ENCODE measurements around the gene SORL1. TPM values are rescaled to one million over a fixed set of nuclear protein-coding genes. Genes with fewer than 3 reads are reported as not detected.

SORL1 gene
- total RNA-seq, 2 experiments from 2014 or later = 115 to 116 TPM

GRCh38 chr11:121575250-121575962 lies 123.3 kb downstream of the SORL1 start:
- no peak for DNase-seq
- Mint-ChIP-seq H3K9me3 (peaks cover 4% of the 10 kb centered on the region), H3K4me1 (no peaks in the 10 kb centered on the region), H3K27me3 (no peaks in the 10 kb centered on the region), H3K36me3 (ENCODE audit: low read depth) (peaks cover 88% of the 10 kb centered on the region), H3K4me3 (no peak overlapping the region), H3K27ac (no peak overlapping the region)
- ChIA-PET POLR2A (interaction anchor here (1.6 kb wide), 1 partner anchor 125 kb away, joined by 4 read pairs; no protein-coding TSS in a partner anchor), CTCF (interaction anchor here (2.1 kb wide), 1 partner anchor 80 kb away, joined by 6 read pairs; no protein-coding TSS in a partner anchor)

DNA sequence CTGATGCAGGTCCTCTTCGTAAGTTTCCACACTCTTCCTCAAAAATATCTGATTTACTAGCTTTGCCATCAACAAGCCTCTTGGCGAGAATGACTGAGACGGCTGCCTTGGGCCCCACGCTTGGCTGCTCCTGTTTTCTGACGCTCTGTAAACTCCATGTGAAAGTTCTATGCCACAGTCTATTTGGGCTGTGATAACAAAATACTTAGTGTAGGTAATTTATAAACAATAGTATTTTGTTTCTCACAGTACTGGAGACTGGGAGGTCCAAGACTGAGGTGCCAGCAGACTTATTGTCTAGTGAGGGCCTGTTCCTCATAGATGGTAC lies 123.8 kb downstream of the SORL1 start:
- ChIA-PET CTCF (interaction anchor here (0.8 to 2.1 kb wide), 2 partner anchors 16 to 79 kb away, joined by 3 to 6 read pairs; no protein-coding TSS in a partner anchor), POLR2A (interaction anchor here (1.6 kb wide), 1 partner anchor 125 kb away, joined by 4 read pairs; no protein-coding TSS in a partner anchor)
- Mint-ChIP-seq H3K27me3 (no peaks in the 10 kb centered on the region), H3K27ac (no peak overlapping the region), H3K4me1 (no peaks in the 10 kb centered on the region), H3K36me3 (ENCODE audit: low read depth) (peaks cover 88% of the 10 kb centered on the region), H3K9me3 (peaks cover 4% of the 10 kb centered on the region), H3K4me3 (no peak overlapping the region)
- no peak for DNase-seq

- CTCF ChIA-PET = interaction anchor here (0.8 to 2.1 kb wide), 3 partner anchors 15 to 257 kb away, joined by 3 to 6 read pairs (median 3); no protein-coding TSS in a partner anchor
- Mint-ChIP-seq H3K9me3 (peaks cover 4% of the 10 kb centered on the region), H3K27ac (no peak overlapping the region), H3K4me3 (no peak overlapping the region), H3K27me3 (no peaks in the 10 kb centered on the region), H3K36me3 (ENCODE audit: low read depth) (peaks cover 90% of the 10 kb centered on the region), H3K4me1 (peaks cover 5% of the 10 kb centered on the region)
- POLR2A ChIA-PET = interaction anchor here (0.9 to 1.6 kb wide), 2 partner anchors 12 to 126 kb away, joined by 3 to 4 read pairs; no protein-coding TSS in a partner anchor
- DNase-seq = no peak
Observed at GRCh38 chr11:121576531-121576930, 124.4 kb downstream of the SORL1 start.

DNA sequence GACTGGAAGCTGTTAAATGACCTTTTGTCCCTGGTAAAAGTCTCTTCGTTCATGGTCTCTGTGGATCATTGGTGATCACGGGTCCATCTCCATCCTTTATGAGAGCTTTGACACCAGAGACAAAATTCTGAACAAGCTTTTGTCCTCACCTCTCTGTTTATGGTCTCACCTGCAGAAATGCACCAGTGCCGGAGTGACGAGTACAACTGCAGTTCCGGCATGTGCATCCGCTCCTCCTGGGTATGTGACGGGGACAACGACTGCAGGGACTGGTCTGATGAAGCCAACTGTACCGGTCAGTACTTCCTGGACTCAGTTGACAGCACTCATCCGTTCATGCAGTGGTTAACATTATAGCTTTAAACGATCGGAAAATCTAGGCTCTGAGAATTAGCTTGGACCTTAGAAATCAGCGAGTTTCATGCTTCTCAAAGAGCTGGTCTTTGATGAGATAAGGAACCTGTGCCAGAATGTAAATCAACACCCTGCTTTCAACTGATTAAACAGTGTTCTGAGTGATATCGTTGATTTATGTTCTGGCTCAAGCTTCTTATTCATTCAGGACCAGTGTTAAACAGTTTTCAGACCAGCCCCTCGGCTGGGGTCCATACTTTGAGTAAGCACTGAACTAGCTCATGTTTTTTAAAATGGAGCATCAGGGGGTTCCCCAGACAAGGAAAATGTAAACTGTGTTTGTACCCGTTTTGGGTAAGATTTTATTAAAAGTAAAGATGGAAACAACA lies 125.2 kb downstream of the SORL1 start:
- peaks cover 91% of the 10 kb centered on the region for H3K36me3 Mint-ChIP-seq (ENCODE audit: low read depth)
- peaks cover 13% of the 10 kb centered on the region for H3K4me1 Mint-ChIP-seq
- H3K9me3 Mint-ChIP-seq = peaks cover 4% of the 10 kb centered on the region
- H3K4me3 Mint-ChIP-seq = no peak overlapping the region
- H3K27me3 Mint-ChIP-seq = no peaks in the 10 kb centered on the region
- no peak overlapping the region for H3K27ac Mint-ChIP-seq
- DNase-seq = no peak
- ChIA-PET CTCF (interaction anchor here (1.0 to 2.1 kb wide), 2 partner anchors 78 to 257 kb away, joined by 3 to 6 read pairs; no protein-coding TSS in a partner anchor), POLR2A (interaction anchor here (0.9 kb wide), 1 partner anchor 11 kb away, joined by 3 read pairs; no protein-coding TSS in a partner anchor)

DNA sequence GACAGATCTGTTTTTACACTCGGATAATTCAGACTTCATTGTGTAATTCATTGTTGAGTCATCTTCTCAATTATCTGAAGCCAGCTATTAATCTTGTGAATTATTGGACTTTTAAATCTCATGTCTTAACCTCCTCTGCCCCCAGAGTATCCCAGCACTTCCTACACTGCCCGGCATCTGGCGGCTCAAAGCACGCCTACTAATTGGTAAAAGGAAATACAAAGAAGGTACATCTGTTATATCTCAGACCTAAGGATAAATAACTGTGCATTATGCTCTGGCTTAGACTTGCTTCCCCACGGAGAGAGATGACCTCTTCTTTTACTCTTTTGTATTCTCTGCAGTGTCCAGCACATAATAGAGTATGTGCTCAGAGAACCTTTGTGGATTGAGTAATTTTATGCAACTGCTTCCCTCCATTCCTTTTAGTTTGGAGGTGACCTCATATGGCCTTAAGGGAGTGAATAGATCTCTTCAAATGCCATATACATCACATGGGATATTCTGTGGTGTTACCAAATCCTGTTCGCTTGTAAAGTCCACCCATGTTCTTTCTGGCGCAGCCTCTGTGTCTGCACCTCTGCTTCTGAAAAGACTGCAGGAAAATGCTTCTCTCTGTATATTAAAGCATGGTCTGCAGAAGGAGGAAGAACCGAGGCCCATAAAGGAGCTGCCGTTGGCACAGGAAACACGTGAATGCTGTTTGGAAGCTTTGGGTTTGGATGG lies 126.3 kb downstream of the SORL1 start:
- H3K27ac Mint-ChIP-seq = no peak overlapping the region
- DNase-seq = no peak
- H3K9me3 Mint-ChIP-seq = peaks cover 4% of the 10 kb centered on the region
- H3K4me3 Mint-ChIP-seq = no peak overlapping the region
- ChIA-PET POLR2A (no interaction called here), CTCF (no interaction called here)
- peaks cover 97% of the 10 kb centered on the region for H3K36me3 Mint-ChIP-seq (ENCODE audit: low read depth)
- H3K4me1 Mint-ChIP-seq = peaks cover 24% of the 10 kb centered on the region
- no peaks in the 10 kb centered on the region for H3K27me3 Mint-ChIP-seq

DNA sequence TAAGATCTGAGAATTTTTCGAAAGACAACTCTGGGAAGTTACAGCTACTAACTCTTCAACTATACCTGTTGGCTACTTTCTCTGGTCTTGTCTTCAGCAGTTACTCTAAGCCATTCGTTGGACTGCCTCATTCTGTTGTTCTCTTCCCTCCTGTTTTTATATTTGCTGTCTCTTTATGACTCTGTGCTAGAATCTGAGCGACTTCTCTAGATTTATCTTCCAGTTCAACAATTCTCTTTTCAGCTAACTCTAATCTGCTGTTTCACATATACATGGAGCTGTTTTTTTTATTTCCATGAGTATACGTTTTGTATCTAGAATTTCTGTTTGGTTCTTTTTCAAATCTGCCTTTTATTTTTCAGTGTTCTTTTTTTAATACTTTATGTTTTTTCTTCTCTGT lies 128.0 kb downstream of the SORL1 start:
- Mint-ChIP-seq H3K4me3 (no peak overlapping the region), H3K4me1 (peaks cover 37% of the 10 kb centered on the region), H3K27me3 (no peaks in the 10 kb centered on the region), H3K9me3 (peaks cover 4% of the 10 kb centered on the region), H3K27ac (no peak overlapping the region), H3K36me3 (ENCODE audit: low read depth) (peaks cover 92% of the 10 kb centered on the region)
- no peak for DNase-seq
- ChIA-PET CTCF (interaction anchor here (0.7 kb wide), 3 partner anchors 9 to 283 kb away, joined by 3 to 5 read pairs (median 3); no protein-coding TSS in a partner anchor), POLR2A (interaction anchor here (2.9 kb wide), 1 partner anchor 129 kb away, joined by 11 read pairs; no protein-coding TSS in a partner anchor)

DNA sequence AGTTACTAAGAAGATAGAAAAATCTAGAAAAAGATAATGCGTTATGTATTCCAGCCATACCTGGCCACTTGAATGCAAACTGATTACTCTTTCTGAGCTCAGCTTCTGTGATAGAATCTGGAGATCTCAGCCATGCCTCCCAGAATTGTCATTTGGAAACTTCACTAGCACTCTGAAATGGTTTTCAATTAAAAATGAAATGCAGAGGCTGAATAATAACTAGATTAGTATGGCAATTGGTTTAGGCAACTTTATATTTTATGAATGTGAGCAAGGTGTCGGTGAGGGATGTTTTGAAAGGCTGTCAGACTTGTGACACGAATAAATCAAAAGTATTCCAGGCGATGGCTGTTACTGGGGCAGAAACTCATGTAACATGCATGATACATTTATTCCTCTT lies 129.5 kb downstream of the SORL1 start:
- H3K4me3 Mint-ChIP-seq = no peak overlapping the region
- H3K36me3 Mint-ChIP-seq (ENCODE audit: low read depth) = peaks cover 86% of the 10 kb centered on the region
- POLR2A ChIA-PET = interaction anchor here (0.8 to 2.9 kb wide), 6 partner anchors 9 to 131 kb away, joined by 3 to 11 read pairs (median 4); partner anchors contain the start of gene SORL1-AS1
- H3K9me3 Mint-ChIP-seq = peaks cover 4% of the 10 kb centered on the region
- CTCF ChIA-PET = interaction anchor here (0.8 to 1.5 kb wide), 3 partner anchors 9 to 131 kb away, joined by 3 to 5 read pairs (median 3); partner anchors contain the start of genes SORL1 and SORL1-AS1
- peak overlapping the region; percentile 73 for H3K27ac Mint-ChIP-seq
- no peak for DNase-seq
- H3K27me3 Mint-ChIP-seq = no peaks in the 10 kb centered on the region
- H3K4me1 Mint-ChIP-seq = peaks cover 37% of the 10 kb centered on the region

- Mint-ChIP-seq H3K9me3 (peaks cover 4% of the 10 kb centered on the region), H3K27ac (peak overlapping the region; percentile 73), H3K36me3 (ENCODE audit: low read depth) (peaks cover 84% of the 10 kb centered on the region), H3K27me3 (no peaks in the 10 kb centered on the region), H3K4me1 (peaks cover 37% of the 10 kb centered on the region), H3K4me3 (no peak overlapping the region)
- peak; percentile 24 for DNase-seq
- CTCF ChIA-PET = interaction anchor here (0.8 to 1.5 kb wide), 3 partner anchors 9 to 131 kb away, joined by 3 to 5 read pairs (median 3); partner anchors contain the start of genes SORL1 and SORL1-AS1
- POLR2A ChIA-PET = interaction anchor here (0.8 to 2.9 kb wide), 6 partner anchors 9 to 131 kb away, joined by 3 to 11 read pairs (median 4); partner anchors contain the start of gene SORL1-AS1
Observed at GRCh38 chr11:121582296-121582695, 130.2 kb downstream of the SORL1 start.

GRCh38 chr11:121583825-121584224 lies 131.7 kb downstream of the SORL1 start:
- CTCF ChIA-PET = no interaction called here
- peak overlapping the region; percentile 76 for H3K27ac Mint-ChIP-seq
- H3K4me1 Mint-ChIP-seq = peaks cover 39% of the 10 kb centered on the region
- H3K4me3 Mint-ChIP-seq = no peak overlapping the region
- DNase-seq = no peak
- H3K27me3 Mint-ChIP-seq = no peaks in the 10 kb centered on the region
- peaks cover 84% of the 10 kb centered on the region for H3K36me3 Mint-ChIP-seq (ENCODE audit: low read depth)
- POLR2A ChIA-PET = no interaction called here
- peaks cover 4% of the 10 kb centered on the region for H3K9me3 Mint-ChIP-seq

GRCh38 chr11:121586750-121587149 lies 134.6 kb downstream of the SORL1 start:
- ChIA-PET POLR2A (no interaction called here), CTCF (no interaction called here)
- H3K4me1 Mint-ChIP-seq = peaks cover 54% of the 10 kb centered on the region
- peaks cover 82% of the 10 kb centered on the region for H3K36me3 Mint-ChIP-seq (ENCODE audit: low read depth)
- H3K27me3 Mint-ChIP-seq = no peaks in the 10 kb centered on the region
- H3K27ac Mint-ChIP-seq = no peak overlapping the region
- no peak overlapping the region for H3K4me3 Mint-ChIP-seq
- no peak for DNase-seq
- no peaks in the 10 kb centered on the region for H3K9me3 Mint-ChIP-seq

GRCh38 chr11:121587182-121587581 lies 135.1 kb downstream of the SORL1 start:
- Mint-ChIP-seq H3K4me1 (peaks cover 49% of the 10 kb centered on the region), H3K36me3 (ENCODE audit: low read depth) (peaks cover 82% of the 10 kb centered on the region), H3K4me3 (no peak overlapping the region), H3K27ac (no peak overlapping the region), H3K9me3 (no peaks in the 10 kb centered on the region), H3K27me3 (no peaks in the 10 kb centered on the region)
- ChIA-PET POLR2A (no interaction called here), CTCF (interaction anchor here (1.2 kb wide), 1 partner anchor 265 kb away, joined by 4 read pairs; no protein-coding TSS in a partner anchor)
- DNase-seq = no peak

DNA sequence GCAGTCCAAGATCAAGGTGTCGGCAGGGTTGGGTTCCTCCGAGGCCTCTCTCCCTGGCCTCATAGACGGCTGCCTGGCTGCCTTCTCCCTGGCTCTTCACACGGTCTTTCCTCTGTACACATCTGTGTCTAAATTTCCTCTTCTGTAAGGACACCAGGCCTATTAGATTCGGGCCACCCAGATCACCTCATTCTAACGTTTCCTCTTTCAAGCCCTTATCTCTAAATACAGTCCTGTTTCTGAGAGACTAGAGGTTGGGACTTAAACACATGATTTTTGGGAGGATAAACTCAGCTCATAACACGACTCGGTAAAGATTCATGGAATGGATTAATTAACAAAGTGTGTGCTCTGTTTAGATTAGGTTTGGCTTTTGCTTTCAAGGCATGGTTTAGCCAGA lies 136.6 kb downstream of the SORL1 start:
- H3K36me3 Mint-ChIP-seq (ENCODE audit: low read depth) = peaks cover 84% of the 10 kb centered on the region
- ChIA-PET POLR2A (no interaction called here), CTCF (no interaction called here)
- H3K4me3 Mint-ChIP-seq = no peak overlapping the region
- no peak overlapping the region for H3K27ac Mint-ChIP-seq
- no peaks in the 10 kb centered on the region for H3K27me3 Mint-ChIP-seq
- no peak for DNase-seq
- H3K4me1 Mint-ChIP-seq = peaks cover 38% of the 10 kb centered on the region
- H3K9me3 Mint-ChIP-seq = no peaks in the 10 kb centered on the region

All from activated CD4-positive, alpha-beta memory T cell treated with anti-CD3 and anti-CD28 coated beads, Interleukin-2, amount 10 ng/mL, durations not matched to agents 7 days and 5 days (primary cell).